Stimulated activated CD8-positive, alpha-beta memory T cell treated with anti-CD3 and anti-CD28 coated beads, Interleukin-2, amount 100 ng/mL, for 48 hours (primary cell): ENCODE measurements around the gene NMBR.
"Not testable (repeated sequence)": the region's sequence is repeated elsewhere in the genome, so short reads cannot be mapped to it uniquely, and the experiment has no call there.

Experiments
- DNase-seq, 2 donors: peaks; one replicate each; pipeline ENCODE4 v3.0.0-alpha.2; 2020; ENCODE audit warnings: low read depth in 2 of 2

Gene NMBR

GRCh38 chr6:142058551-142059290 lies 88.2 kb downstream of the NMBR start:
- no peak for DNase-seq

DNA sequence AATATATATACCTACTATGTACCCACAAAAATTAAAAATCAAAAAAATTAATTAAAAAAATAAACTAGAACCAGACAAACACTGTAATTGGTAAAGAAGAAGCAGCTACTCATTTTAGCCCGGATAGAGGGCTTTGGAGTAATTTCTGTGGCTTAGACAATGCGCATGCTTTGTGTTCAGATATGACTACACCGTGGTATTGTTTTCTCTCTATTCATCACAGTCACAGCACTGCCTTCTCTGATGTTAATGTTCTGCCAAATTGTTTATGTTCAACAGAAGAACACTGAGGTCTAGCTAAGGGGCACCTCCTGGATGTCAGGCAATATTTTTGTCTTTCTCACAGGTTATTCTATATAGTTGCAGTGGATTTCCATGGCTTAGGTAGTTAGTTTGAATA lies 91.7 kb downstream of the NMBR start:
- no peak for DNase-seq

- no peak for DNase-seq
Observed at GRCh38 chr6:142051404-142051803, 95.5 kb downstream of the NMBR start.

DNA sequence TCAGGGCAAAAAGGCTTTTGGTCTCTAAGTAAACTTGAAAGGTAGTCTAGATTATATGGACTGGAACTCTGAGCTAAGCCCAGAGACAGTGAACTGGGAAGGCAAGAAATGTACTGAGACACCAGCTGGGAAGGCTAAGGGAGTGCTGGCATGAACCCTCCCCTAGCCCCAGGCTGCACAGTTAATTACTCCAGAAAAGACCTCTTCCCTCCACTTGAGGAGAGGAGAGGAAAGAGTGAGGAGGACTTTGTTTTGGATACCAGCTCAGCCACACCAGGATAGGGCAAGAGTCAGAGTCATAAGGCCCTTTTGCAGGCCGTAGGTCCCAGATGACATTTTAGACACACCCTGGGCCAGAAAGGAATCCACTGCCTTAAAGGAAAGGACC lies 98.3 kb downstream of the NMBR start:
- no peak for DNase-seq

- no peak for DNase-seq
Observed at GRCh38 chr6:142047934-142048592, 98.9 kb downstream of the NMBR start.

- no peak for DNase-seq
Observed at GRCh38 chr6:142045380-142046278, 101.3 kb downstream of the NMBR start.

- DNase-seq: no peak
Observed at GRCh38 chr6:142035890-142036289, 111.0 kb downstream of the NMBR start.

GRCh38 chr6:142031035-142031434 lies 115.9 kb downstream of the NMBR start:
- no peak for DNase-seq

DNA sequence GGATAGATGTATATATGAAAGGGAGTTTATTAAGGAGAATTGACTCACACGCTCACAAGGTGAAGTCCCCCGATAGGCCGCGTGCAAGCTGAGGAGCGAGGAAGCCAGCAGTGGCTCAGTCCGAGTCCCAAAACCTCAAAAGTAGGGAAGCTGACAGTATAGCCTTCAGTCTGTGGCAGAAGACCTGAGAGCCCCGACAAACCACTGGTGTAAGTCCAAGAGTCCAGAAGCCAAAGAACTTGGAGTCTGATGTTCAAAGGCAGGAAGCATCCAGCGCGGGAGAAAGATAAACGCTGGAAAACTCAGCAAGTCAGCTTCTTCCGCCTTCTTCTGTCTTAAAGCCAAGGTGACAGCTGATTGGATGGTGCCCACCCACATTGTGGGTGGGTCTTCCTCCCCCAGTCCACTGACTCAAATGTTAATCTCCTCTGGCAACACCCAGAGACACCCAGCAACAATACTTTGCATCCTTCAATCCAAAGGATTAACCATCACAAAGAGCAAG lies 116.8 kb downstream of the NMBR start:
- DNase-seq: no peak

DNA sequence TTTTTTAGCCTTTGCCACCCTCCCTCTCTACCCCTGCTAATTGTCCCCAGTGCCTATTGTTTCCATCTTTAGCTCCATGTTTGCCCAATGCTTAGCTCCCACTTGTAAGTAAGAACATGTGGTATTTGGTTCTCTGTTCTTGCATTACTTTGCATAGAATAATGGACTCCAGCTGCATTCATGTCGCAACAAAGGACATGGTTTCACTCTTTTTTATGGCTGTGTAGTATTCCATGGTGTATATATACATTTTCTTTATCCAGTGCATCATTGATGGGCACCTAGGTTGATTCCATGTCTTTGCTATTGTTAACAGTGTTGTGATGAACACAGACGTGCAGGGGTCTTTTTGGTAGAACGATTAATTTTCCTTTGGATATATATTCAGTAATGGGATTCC lies 118.4 kb downstream of the NMBR start:
- DNase-seq: no peak

DNA sequence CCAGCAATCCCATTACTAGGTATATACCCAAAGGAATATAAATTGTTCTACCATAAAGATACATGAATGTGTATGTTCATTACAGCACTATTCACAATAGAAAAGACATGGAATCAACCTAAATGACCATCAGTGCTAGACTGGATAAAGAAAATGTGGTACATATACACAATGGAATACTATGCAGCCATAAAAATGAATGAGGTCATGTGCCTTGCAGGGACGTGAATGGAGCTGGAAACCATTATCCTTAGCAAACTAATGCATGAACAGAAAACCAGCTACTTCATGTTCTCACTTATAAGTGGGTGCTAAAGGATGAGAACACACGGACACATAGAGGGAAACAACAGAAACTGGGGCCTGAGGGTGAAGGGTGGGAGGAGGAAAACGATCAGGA lies 119.1 kb downstream of the NMBR start:
- not testable (repeated sequence) for DNase-seq

- DNase-seq: no peak
Observed at GRCh38 chr6:142027074-142027473, 119.8 kb downstream of the NMBR start.

- DNase-seq: no peak
Observed at GRCh38 chr6:142026471-142026870, 120.5 kb downstream of the NMBR start.
